Lower leg skin (tissue), 3 donors: ENCODE data around the gene LCN15.
"Not testable (repeated sequence)": the region's sequence is repeated elsewhere in the genome, so short reads cannot be mapped to it uniquely, and the experiment has no call there.

Experiments used
- POLR2A ChIP-seq, 2 donors: fragments of 450-650 bp; IDR thresholded peaks; one replicate each; pipeline ENCODE4 v1.6.1; 2016 to 2017; ENCODE audit warnings: antibody characterized with exemption in 2 of 2, mild to moderate bottlenecking in 1 of 2, moderate library complexity in 1 of 2
- TF ChIP-seq, protein P1 (sequence below), 3 donors: fragments of 450-650 bp; IDR thresholded peaks; one replicate each; pipeline ENCODE4 v1.5.1; 2016; ENCODE audit warnings: antibody characterized with exemption in 3 of 3, mild to moderate bottlenecking in 3 of 3, moderate library complexity in 2 of 3

GRCh38 chr9:136786983-136787382 lies 22.7 kb upstream of the LCN15 start:
- TF ChIP-seq, protein P1, sequence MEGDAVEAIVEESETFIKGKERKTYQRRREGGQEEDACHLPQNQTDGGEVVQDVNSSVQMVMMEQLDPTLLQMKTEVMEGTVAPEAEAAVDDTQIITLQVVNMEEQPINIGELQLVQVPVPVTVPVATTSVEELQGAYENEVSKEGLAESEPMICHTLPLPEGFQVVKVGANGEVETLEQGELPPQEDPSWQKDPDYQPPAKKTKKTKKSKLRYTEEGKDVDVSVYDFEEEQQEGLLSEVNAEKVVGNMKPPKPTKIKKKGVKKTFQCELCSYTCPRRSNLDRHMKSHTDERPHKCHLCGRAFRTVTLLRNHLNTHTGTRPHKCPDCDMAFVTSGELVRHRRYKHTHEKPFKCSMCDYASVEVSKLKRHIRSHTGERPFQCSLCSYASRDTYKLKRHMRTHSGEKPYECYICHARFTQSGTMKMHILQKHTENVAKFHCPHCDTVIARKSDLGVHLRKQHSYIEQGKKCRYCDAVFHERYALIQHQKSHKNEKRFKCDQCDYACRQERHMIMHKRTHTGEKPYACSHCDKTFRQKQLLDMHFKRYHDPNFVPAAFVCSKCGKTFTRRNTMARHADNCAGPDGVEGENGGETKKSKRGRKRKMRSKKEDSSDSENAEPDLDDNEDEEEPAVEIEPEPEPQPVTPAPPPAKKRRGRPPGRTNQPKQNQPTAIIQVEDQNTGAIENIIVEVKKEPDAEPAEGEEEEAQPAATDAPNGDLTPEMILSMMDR (IDR thresholded peaks at IDR 0.05), result not testable (repeated sequence)
- not testable (repeated sequence) for TF ChIP-seq POLR2A (IDR thresholded peaks at IDR 0.05)
